Measurements from ENCODE around the gene SPRR5. TPM values are rescaled to one million over a fixed set of nuclear protein-coding genes. Genes with fewer than 3 reads are reported as not detected.

SPRR5 gene
- total RNA-seq, 4 donors from 2014 or later: not detected

DNA sequence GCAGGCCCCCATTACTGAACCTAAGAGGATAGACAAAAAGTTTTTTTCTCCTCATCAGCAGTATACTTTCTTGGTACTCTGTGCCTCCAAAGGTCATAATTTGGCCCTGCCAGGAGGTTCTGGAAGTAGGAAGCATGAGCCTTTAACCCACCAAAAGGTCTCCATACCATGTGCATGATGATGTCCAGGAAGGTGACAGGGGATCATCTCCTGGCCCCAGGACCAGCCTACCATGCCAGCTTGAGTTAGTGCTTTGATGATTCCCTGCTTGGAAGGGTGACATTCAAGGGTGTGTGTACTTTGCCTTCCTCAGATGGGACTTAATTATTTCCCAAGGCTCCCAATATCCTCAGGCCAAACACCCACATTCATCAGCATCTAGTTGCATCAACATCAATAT lies 30.6 kb downstream of the SPRR5 start:
- no peak for ATAC-seq (ENCODE audit: low FRiP score)
- no peak for DNase-seq (ENCODE audit: low spot score)
- no peak for TF ChIP-seq CTCF (IDR thresholded peaks at IDR 0.05)

DNA sequence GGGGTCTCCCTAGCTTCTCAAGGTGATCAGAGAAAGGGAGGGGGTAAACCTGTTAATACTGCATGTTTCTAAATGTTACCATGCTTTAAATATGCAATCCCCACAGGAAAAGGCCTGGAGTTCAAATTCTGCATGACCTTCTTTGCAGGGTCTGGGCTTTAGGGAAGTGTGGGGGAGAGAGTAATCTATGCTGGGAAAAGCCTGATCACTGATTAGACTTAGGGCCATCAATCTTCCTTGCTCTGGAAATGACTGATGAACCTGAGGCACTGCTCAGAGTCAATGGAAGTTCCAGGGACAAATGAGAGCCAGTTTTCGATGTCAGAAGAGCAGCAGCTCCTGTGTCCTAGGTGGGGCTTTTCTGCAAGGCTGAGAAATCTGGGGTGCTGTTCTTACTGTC lies 33.7 kb downstream of the SPRR5 start:
- no peak for ATAC-seq (ENCODE audit: low FRiP score)
- no peak for TF ChIP-seq CTCF (IDR thresholded peaks at IDR 0.05)
- DNase-seq (ENCODE audit: low spot score): no peak

GRCh38 chr1:152981146-152981871 lies 34.3 kb downstream of the SPRR5 start:
- no peak for DNase-seq (ENCODE audit: low spot score)
- no peak for TF ChIP-seq CTCF (IDR thresholded peaks at IDR 0.05)
- ATAC-seq (ENCODE audit: low FRiP score): no peak

- TF ChIP-seq CTCF (IDR thresholded peaks at IDR 0.05): no peak
- ATAC-seq (ENCODE audit: low FRiP score): no peak
- DNase-seq (ENCODE audit: low spot score): no peak
Measured at GRCh38 chr1:152982076-152982475, 35.1 kb downstream of the SPRR5 start.

GRCh38 chr1:152983234-152983633 lies 36.2 kb downstream of the SPRR5 start:
- TF ChIP-seq CTCF (IDR thresholded peaks at IDR 0.05): no peak
- ATAC-seq (ENCODE audit: low FRiP score): no peak
- no peak for DNase-seq (ENCODE audit: low spot score)

GRCh38 chr1:152983743-152984142 lies 36.7 kb downstream of the SPRR5 start, which contains the start of gene SPRR1A:
Gene SPRR1A, plus strand, starts transcription at chr1:152984081. Its CDS starts 1,150 bp downstream, at chr1:152985231.
- no peak for DNase-seq (ENCODE audit: low spot score)
- TF ChIP-seq CTCF (IDR thresholded peaks at IDR 0.05): no peak
- ATAC-seq (ENCODE audit: low FRiP score): no peak

DNA sequence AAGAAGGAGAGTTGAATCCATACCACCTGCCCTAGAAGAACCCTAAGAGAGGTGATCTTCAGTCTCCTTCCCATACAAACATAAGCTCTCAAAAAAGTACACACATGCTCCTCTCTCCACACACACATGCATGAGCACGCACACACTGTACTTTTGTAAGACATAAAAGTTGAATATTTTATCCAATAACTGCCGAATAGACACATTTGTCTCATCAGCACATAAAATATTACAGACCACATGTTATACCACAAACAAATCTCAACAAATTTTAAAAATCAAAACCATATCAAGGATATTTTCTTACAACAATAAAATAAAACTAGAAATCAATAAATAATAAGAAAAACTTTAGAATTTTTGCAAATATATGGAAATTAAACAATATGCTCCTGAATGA lies 39.6 kb downstream of the SPRR5 start:
- TF ChIP-seq CTCF (IDR thresholded peaks at IDR 0.05): no peak
- ATAC-seq (ENCODE audit: low FRiP score) (no peak), DNase-seq (ENCODE audit: low spot score) (no peak)
